ENCODE measurements around the gene FREM1.

FREM1 gene

GRCh38 chr9:14814249-14814628 is 96.0 kb downstream of the FREM1 start:
- DNase-seq (ENCODE audit: low read depth, low spot score) = no peak

- peak; percentile 13 for DNase-seq (ENCODE audit: low read depth, low spot score)
These were observed 96.6 kb downstream of the FREM1 start for GRCh38 chr9:14813336-14814248.

DNA sequence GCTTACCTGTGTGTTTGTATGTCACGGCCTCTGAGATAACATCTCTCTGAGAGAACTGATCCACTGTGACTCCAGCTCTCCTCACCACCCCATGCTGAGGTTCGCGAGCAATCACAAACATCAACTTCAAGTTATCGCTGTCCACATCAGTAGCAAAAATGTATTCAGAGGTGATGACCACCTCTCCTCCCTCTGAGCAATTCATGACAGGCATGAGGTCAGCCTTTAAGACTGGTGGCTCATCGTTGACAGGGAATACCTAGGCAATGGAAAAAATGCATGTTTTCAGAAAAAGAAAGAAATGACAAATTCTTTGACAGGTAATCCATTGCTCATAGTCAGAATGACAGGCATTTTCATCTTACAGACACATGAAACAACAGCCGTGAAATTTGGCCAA is 97.4 kb downstream of the FREM1 start:
- DNase-seq (ENCODE audit: low read depth, low spot score) = no peak

DNA sequence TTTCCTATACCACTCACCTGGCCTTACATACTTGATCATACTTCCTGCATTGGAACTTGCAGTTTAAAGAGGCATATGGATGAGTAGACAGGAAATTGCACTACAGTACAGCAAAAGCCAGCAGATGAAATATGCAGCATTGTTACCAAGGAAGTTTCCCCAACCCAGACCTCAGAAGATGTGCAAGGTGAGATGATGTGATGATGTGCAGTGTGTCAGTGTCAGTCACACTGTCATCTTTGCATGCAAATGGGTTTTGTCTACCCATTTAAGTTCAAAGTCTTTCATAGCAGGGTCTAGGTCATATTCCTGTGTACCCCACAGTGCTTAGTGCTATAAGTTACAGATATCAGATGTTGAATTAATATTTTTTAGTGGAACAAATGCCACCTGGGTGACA is 98.4 kb downstream of the FREM1 start:
- DNase-seq (ENCODE audit: low read depth, low spot score) = no peak

GRCh38 chr9:14806941-14807520 is 103.2 kb downstream of the FREM1 start:
- DNase-seq (ENCODE audit: low read depth, low spot score) = no peak

DNA sequence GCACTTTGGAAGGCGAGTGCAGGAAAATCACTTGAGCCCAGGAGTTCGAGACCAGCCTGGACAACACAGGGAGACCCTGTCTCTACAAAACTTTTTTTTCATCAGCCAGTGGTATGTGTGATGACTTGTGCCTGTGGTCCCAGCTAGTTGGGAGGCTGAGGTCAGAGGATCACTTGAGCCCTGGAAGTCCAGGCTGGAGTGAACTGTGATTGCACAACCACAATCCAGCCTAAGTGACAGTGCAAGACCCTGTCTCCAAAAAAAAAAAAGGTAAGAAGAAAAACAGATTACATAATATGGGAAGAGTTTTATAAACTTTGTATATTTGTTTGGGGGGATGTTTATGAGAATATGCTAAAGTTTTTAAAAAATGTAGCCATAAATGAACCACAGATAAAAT is 111.2 kb downstream of the FREM1 start:
- no peak for DNase-seq (ENCODE audit: low read depth, low spot score)

DNA sequence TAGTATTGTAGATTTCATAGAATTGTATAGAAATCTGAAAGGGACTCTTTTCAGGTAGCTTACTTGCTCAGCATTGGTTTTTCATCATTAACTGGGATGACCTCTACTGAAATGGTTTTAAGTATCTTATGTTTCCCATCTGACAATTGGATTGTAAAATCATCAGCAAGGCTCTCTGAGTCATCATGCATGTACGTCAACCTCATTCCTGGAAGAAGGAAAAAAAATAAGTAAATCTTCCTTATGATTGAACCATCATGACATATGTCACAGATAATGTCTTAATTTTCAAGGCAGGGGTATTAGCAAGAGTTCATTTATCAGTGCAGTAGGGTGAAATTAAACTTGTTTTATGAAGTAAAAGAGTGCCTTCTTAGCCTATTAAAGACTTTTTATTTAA is 112.8 kb downstream of the FREM1 start:
- no peak for DNase-seq (ENCODE audit: low read depth, low spot score)

GRCh38 chr9:14793389-14793788 is 116.8 kb downstream of the FREM1 start:
- DNase-seq (ENCODE audit: low read depth, low spot score) = no peak

- no peak for DNase-seq (ENCODE audit: low read depth, low spot score)
These were observed 119.6 kb downstream of the FREM1 start for GRCh38 chr9:14790628-14791027.

DNA sequence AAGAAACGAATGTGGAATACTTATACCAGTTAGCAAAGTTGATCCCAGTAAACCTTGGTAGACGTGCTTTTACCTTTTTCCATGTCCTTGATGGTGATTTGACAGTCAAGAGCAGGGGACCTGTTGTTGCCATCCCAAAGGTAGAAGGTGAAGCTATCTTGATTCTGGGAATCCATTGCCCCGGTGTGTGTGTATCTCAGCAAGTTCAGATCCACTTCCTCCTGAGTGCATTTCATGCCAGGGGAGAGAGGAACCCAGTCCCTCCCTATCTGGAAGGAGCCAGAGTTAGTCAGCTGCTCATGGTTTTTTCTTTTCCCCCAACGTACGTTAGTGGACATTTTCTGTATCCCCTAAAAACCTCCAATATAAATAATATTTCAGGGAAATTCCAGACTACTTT is 121.4 kb downstream of the FREM1 start:
- no peak for DNase-seq (ENCODE audit: low read depth, low spot score)

GRCh38 chr9:14783358-14783757 is 126.9 kb downstream of the FREM1 start:
- DNase-seq (ENCODE audit: low read depth, low spot score) = no peak

DNA sequence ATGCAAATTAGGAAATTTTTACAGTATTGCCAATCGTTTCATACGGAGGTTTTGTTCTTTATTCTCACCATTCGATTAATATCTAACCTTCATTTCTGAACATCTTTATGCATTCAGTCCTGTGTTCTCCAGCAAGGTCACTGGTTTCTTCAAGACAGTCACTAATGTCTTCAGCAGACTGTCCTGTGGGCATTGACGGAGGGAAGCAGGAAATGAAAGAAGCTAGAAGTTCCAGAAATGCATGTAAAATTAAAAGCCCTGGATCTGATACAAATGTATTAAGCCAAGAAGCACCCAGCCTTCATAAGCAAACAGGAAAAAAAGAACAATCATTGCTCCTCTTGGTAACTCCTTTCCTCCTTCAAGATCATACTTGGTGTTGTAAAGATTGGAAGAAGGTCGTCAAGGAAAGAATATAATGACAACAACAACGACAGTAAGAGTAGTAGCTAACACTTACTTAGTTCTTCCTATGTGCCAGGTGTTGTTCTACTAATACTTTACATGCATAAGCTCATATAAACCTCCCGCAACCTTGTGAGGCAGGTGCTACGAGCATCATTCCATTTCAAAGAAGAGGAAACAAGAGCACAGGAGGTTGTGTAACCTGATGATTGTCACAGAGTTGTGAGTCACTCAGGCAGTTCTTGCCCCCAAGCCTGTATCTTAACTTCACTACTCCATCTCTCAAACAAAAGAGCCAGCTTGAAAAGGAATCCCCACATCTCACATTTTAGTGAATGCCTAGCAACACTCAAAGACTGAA is 127.8 kb downstream of the FREM1 start:
- no peak for DNase-seq (ENCODE audit: low read depth, low spot score)

- no peak for DNase-seq (ENCODE audit: low read depth, low spot score)
These were observed 129.5 kb downstream of the FREM1 start for GRCh38 chr9:14780693-14781092.

DNA sequence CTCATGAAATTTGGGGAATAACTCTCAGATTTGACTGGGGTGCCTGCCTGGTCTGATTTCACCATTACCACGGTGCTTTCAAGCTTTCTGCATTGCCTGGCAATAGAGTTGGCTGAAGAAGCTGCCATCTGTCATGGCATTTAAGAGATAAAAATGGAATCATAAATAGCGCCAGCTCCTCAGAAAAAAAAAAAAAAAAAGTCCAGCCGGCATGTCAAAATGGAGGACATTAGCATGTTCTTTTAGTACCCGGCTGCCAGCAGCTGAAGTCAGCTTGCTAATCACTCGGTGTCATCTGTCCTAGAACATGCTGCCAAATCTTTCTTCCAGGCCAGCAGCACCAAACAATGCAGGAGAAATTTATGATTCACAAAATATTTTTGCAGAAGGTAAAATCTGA is 130.0 kb downstream of the FREM1 start:
- no peak for DNase-seq (ENCODE audit: low read depth, low spot score)

DNA sequence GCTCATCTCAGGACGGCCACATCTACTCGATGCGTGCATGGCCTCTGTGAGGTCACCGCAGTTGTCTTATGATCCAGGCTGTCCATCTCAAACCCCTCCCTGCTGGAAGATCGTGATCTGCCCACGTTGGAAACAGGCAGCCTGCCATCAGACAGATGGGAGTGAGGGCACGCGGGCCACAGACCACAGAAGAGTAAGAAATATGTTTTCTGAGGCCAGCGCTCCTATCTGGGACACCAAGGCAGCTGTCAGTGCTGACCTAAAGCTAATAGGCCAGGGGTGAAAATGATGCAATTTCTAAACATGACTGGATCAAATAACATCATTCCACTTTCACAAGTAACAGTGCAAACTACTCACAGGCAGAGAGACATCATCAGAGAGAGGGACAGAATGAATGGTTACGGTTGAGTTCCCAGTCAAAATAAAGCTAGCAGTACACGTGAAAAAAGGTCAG is 130.6 kb downstream of the FREM1 start:
- DNase-seq (ENCODE audit: low read depth, low spot score) = no peak

- DNase-seq (ENCODE audit: low read depth, low spot score) = no peak
These were observed 131.7 kb downstream of the FREM1 start for GRCh38 chr9:14778565-14778964.

- no peak for DNase-seq (ENCODE audit: low read depth, low spot score)
These were observed 134.3 kb downstream of the FREM1 start for GRCh38 chr9:14775917-14776316.

GRCh38 chr9:14770592-14770991 is 139.6 kb downstream of the FREM1 start:
- DNase-seq (ENCODE audit: low read depth, low spot score) = no peak

DNA sequence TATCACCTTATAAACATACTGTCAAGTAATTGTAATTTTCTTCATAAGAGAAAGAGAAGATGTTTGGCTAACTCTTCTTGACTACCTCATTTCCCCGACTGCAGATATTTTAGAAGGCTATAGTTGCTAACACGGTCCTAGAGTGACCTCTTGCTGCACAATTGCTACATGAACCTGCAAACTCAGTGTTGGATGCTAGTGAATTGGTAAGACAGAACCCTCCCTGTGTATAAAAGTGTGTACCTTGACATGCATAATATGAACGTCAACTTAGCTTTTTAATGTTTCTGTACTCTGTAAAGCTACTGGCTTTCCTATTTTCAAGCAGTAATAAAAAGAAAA is 141.0 kb downstream of the FREM1 start:
- DNase-seq (ENCODE audit: low read depth, low spot score) = peak; percentile 6

- peak; percentile 39 for DNase-seq (ENCODE audit: low read depth, low spot score)
These were observed 141.6 kb downstream of the FREM1 start for GRCh38 chr9:14768405-14769229.

GRCh38 chr9:14766299-14766698 is 143.9 kb downstream of the FREM1 start:
- DNase-seq (ENCODE audit: low read depth, low spot score) = no peak

GRCh38 chr9:14761584-14761983 is 148.6 kb downstream of the FREM1 start:
- no peak for DNase-seq (ENCODE audit: low read depth, low spot score)
